Neural progenitor cell (in vitro differentiated cells): Measurements from ENCODE around the gene SELENOH. TPM values are rescaled to one million over a fixed set of nuclear protein-coding genes. Genes with fewer than 3 reads are reported as not detected.
A peak's percentile ranks its signal among the peaks of the same experiment; 100 is the strongest.

ENCODE experiments used
- DNase-seq: peaks from one replicate; pipeline ENCODE4 v3.0.0-alpha.2; 2016; ENCODE audit warnings: low spot score
- H2AFZ ChIP-seq: fragments of 200-600 bp; sonication (generic); replicated peaks from 2 replicates; pipeline ENCODE4 v1.6.1; 2016; ENCODE audit warnings: antibody characterized with exemption
- H3F3A ChIP-seq: fragments of 200-600 bp; sonication (generic); 2 replicates; pipeline ENCODE4 v1.6.1; 2016; ENCODE audit warnings: antibody characterized with exemption, low read depth
- H3K27ac ChIP-seq: fragments of 200-600 bp; sonication (generic); 2 replicates; pipeline ENCODE4 v1.5.1; 2016; ENCODE audit warnings: mild to moderate bottlenecking
- H3K27me3 ChIP-seq: fragments of 200-600 bp; sonication (generic); 2 replicates; pipeline ENCODE4 v1.6.1; 2016; ENCODE audit warnings: mild to moderate bottlenecking, moderate library complexity
- H3K36me3 ChIP-seq: fragments of 200-600 bp; sonication (generic); 2 replicates; pipeline ENCODE4 v1.5.1; 2016
- H3K4me1 ChIP-seq: fragments of 200-600 bp; sonication (generic); 2 replicates; pipeline ENCODE4 v1.6.1; 2016; ENCODE audit warnings: mixed run types
- H3K4me2 ChIP-seq: fragments of 200-600 bp; sonication (generic); 2 replicates; pipeline ENCODE4 v1.6.1; 2016
- H3K4me3 ChIP-seq: fragments of 200-600 bp; sonication (generic); 2 replicates; pipeline ENCODE4 v1.5.1; 2016
- H3K79me2 ChIP-seq: fragments of 200-600 bp; sonication (generic); 2 replicates; pipeline ENCODE4 v1.6.1; 2016; ENCODE audit warnings: low read depth
- H3K9ac ChIP-seq: fragments of 200-600 bp; sonication (generic); 2 replicates; pipeline ENCODE4 v1.6.1; 2016
- H3K9me3 ChIP-seq: fragments of 200-600 bp; sonication (generic); 2 replicates; pipeline ENCODE4 v1.5.1; 2016; ENCODE audit warnings: low read depth
- H4K20me1 ChIP-seq: fragments of 200-600 bp; sonication (generic); 2 replicates; pipeline ENCODE4 v1.6.1; 2016; ENCODE audit warnings: low read depth
- H3K27ac Mint-ChIP-seq: 3 replicates; pipeline ENCODE4 v1.8.0; 2021; ENCODE audit warnings: mixed read lengths
- H3K27me3 Mint-ChIP-seq: 2 replicates; pipeline ENCODE4 v1.8.0; 2022; ENCODE audit warnings: low read depth, mild to moderate bottlenecking, inconsistent platforms, moderate library complexity, mixed read lengths; ENCODE audit not compliant: insufficient read depth
- H3K36me3 Mint-ChIP-seq: 3 replicates; pipeline ENCODE4 v1.8.0; 2021; ENCODE audit warnings: mixed read lengths
- H3K4me1 Mint-ChIP-seq: 3 replicates; pipeline ENCODE4 v1.8.0; 2021; ENCODE audit warnings: mixed read lengths
- H3K4me3 Mint-ChIP-seq: 3 replicates; pipeline ENCODE4 v1.8.0; 2021; ENCODE audit warnings: mild to moderate bottlenecking, moderate library complexity, mixed read lengths
- H3K9me3 Mint-ChIP-seq: 3 replicates; pipeline ENCODE4 v1.8.0; 2020; ENCODE audit warnings: mixed read lengths
- CTCF ChIP-seq: fragments of 200-600 bp; sonication (generic); IDR thresholded peaks from 2 replicates; pipeline ENCODE4 v1.5.1; 2017; ENCODE audit warnings: antibody characterized with exemption, mild to moderate bottlenecking
- EZH2 ChIP-seq: fragments of 200-600 bp; sonication (generic); IDR thresholded peaks from 2 replicates; pipeline ENCODE4 v1.6.1; 2017; ENCODE audit warnings: antibody characterized with exemption, mild to moderate bottlenecking, moderate library complexity
- EZH2phosphoT487 ChIP-seq: fragments of 200-600 bp; sonication (generic); IDR thresholded peaks from 2 replicates; pipeline ENCODE4 v1.6.1; 2017; ENCODE audit warnings: antibody characterized with exemption
- total RNA-seq: library from RNA; depleted of rRNA; stranded (reverse); fragments of >200 nt; gene quantifications from 2 replicates; pipeline ENCODE4 v1.2.3, GENCODE V29; 2015; ENCODE audit warnings: low replicate concordance

Gene SELENOH
- total RNA-seq, 1 donor from 2014 or later: 164 TPM

- Mint-ChIP-seq H3K36me3 (peaks cover 24% of the 10 kb centered on the region), H3K9me3 (no peaks in the 10 kb centered on the region), H3K4me3 (no peak overlapping the region), H3K27ac (peak overlapping the region; percentile 15), H3K4me1 (peaks cover 13% of the 10 kb centered on the region), H3K27me3 (peaks cover 5% of the 10 kb centered on the region)
- Histone ChIP-seq H3K4me3 (peak overlapping the region; percentile 4), H3K79me2 (peaks cover 100% of the 10 kb centered on the region), H4K20me1 (peaks cover 84% of the 10 kb centered on the region), H3K27ac (peak overlapping the region; percentile 88), H3K27me3 (no peaks in the 10 kb centered on the region), H3K9me3 (no peaks in the 10 kb centered on the region), H3K9ac (no peak overlapping the region), H3K4me1 (peaks cover 22% of the 10 kb centered on the region), H3F3A (peaks cover 15% of the 10 kb centered on the region), H3K4me2 (peak overlapping the region; percentile 64), H2AFZ (no peak overlapping the region), H3K36me3 (no peaks in the 10 kb centered on the region)
- no peak for TF ChIP-seq CTCF
- TF ChIP-seq EZH2phosphoT487: no peak
- TF ChIP-seq EZH2: no peak
- DNase-seq: peak; percentile 36
These were observed 46.8 kb downstream of the SELENOH start for GRCh38 chr11:57787920-57788702.

DNA sequence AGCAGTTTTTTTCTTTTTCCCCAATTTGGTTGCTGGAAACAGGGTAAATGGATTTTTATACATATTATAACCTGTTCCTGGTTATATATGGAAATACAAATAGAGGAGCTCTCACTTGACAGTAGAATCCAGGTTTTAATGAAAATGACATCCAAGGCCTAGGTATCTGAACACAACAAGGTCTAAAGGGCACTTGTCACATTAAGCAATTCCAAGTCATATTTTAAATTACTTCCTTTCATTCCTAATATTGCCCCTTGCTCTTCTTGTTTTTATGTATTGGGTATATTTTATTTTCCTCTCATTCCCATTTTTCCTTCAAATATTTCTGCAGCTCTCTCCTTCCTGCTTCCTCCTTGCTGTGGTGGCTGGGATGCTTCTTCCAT lies 47.4 kb downstream of the SELENOH start:
- no peaks in the 10 kb centered on the region for H3K27me3 ChIP-seq
- Mint-ChIP-seq H3K9me3 (no peaks in the 10 kb centered on the region), H3K27me3 (peaks cover 5% of the 10 kb centered on the region), H3K4me3 (no peak overlapping the region), H3K36me3 (peaks cover 27% of the 10 kb centered on the region), H3K4me1 (peaks cover 13% of the 10 kb centered on the region), H3K27ac (no peak overlapping the region)
- H3K27ac ChIP-seq: peak overlapping the region; percentile 88
- TF ChIP-seq EZH2phosphoT487 (no peak), EZH2 (no peak), CTCF (no peak)
- no peaks in the 10 kb centered on the region for H3K9me3 ChIP-seq
- no peak for DNase-seq
- peaks cover 22% of the 10 kb centered on the region for H3K4me1 ChIP-seq
- H4K20me1 ChIP-seq: peaks cover 89% of the 10 kb centered on the region
- no peaks in the 10 kb centered on the region for H3K36me3 ChIP-seq
- H3K79me2 ChIP-seq: peaks cover 100% of the 10 kb centered on the region
- no peak overlapping the region for H3K4me3 ChIP-seq
- H3K9ac ChIP-seq: no peak overlapping the region
- H3K4me2 ChIP-seq: peak overlapping the region; percentile 64
- H3F3A ChIP-seq: peaks cover 15% of the 10 kb centered on the region
- H2AFZ ChIP-seq: no peak overlapping the region

- Mint-ChIP-seq H3K4me1 (peaks cover 13% of the 10 kb centered on the region), H3K27me3 (no peaks in the 10 kb centered on the region), H3K36me3 (peaks cover 35% of the 10 kb centered on the region), H3K9me3 (no peaks in the 10 kb centered on the region), H3K4me3 (no peak overlapping the region), H3K27ac (no peak overlapping the region)
- peaks cover 99% of the 10 kb centered on the region for H3K79me2 ChIP-seq
- peaks cover 15% of the 10 kb centered on the region for H3F3A ChIP-seq
- no peak overlapping the region for H3K27ac ChIP-seq
- H4K20me1 ChIP-seq: peaks cover 80% of the 10 kb centered on the region
- H3K4me2 ChIP-seq: no peak overlapping the region
- no peak overlapping the region for H3K9ac ChIP-seq
- H3K4me3 ChIP-seq: no peak overlapping the region
- H2AFZ ChIP-seq: no peak overlapping the region
- no peak for DNase-seq
- H3K9me3 ChIP-seq: no peaks in the 10 kb centered on the region
- H3K4me1 ChIP-seq: peaks cover 22% of the 10 kb centered on the region
- no peaks in the 10 kb centered on the region for H3K27me3 ChIP-seq
- peaks cover 6% of the 10 kb centered on the region for H3K36me3 ChIP-seq
- TF ChIP-seq CTCF: no peak
- TF ChIP-seq EZH2: no peak
- TF ChIP-seq EZH2phosphoT487: no peak
These were observed 50.2 kb downstream of the SELENOH start for GRCh38 chr11:57791321-57792059.
